Measurements from ENCODE around the gene ZNF580. TPM values are rescaled to one million over a fixed set of nuclear protein-coding genes. Genes with fewer than 3 reads are reported as not detected.
A peak's percentile ranks its signal among the peaks of the same experiment; 100 is the strongest.

ZNF580 gene
- total RNA-seq, 1 donor from 2014 or later, result 30.7 TPM

DNA sequence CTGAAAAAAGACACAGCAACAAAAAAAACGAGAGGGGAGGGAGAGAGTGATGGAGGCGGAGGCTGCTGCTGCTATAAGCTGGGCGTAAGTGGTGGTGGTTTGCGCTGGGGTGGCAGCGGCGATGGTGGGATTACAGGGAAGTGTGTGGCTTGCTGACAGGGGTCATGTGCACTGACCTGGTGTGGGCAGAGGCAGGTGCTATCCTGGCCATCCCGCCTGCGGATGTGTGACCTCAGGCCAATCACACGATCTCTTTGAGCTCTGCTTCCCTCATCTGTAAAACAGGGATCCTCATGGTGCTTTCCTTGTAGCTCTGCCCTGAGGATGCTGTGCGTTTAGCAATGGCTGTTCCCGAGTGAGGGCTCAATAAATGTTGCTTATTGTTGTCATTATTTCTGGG is 3.3 kb upstream of the ZNF580 start:
- H3K4me3 ChIP-seq, result no peak overlapping the region
- DNase-seq (no peak), ATAC-seq (no peak)
- TF ChIP-seq, protein P1, sequence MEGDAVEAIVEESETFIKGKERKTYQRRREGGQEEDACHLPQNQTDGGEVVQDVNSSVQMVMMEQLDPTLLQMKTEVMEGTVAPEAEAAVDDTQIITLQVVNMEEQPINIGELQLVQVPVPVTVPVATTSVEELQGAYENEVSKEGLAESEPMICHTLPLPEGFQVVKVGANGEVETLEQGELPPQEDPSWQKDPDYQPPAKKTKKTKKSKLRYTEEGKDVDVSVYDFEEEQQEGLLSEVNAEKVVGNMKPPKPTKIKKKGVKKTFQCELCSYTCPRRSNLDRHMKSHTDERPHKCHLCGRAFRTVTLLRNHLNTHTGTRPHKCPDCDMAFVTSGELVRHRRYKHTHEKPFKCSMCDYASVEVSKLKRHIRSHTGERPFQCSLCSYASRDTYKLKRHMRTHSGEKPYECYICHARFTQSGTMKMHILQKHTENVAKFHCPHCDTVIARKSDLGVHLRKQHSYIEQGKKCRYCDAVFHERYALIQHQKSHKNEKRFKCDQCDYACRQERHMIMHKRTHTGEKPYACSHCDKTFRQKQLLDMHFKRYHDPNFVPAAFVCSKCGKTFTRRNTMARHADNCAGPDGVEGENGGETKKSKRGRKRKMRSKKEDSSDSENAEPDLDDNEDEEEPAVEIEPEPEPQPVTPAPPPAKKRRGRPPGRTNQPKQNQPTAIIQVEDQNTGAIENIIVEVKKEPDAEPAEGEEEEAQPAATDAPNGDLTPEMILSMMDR (IDR thresholded peaks at IDR 0.05), result no peak
- no peaks in the 10 kb centered on the region for H3K36me3 ChIP-seq
- intact Hi-C loops (cut with DNase I), result no loop called here
- H3K27ac ChIP-seq, result no peak overlapping the region
- no peaks in the 10 kb centered on the region for H3K9me3 ChIP-seq
- no peaks in the 10 kb centered on the region for H3K27me3 ChIP-seq
- H3K4me1 ChIP-seq, result peaks cover 57% of the 10 kb centered on the region

DNA sequence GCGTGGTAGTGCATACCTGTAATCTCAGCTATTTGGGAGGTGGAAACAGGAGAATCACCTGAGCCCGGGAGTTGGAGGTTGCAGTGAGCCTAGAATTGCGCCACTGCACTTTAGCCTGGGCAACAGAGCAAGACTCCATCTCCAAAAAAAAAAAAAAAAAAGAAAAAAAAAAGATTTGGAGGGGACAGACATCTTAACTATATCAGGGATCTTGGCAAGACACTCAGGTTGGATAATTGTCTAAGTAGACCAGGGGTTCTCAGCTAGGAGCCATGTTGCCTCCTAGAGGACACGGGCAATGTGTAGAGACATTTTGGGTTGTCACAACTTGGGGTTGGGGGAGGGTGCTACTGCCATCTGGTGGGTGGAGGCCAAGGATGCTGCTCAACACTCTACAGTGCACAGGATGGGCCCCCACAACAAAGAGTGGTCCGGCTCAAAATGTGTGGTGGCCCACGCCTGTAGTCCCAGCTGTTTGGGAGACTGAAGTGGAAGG is 1.9 kb upstream of the ZNF580 start:
- Histone ChIP-seq H3K4me3 (no peak overlapping the region), H3K9me3 (no peaks in the 10 kb centered on the region), H3K36me3 (no peaks in the 10 kb centered on the region), H3K27me3 (no peaks in the 10 kb centered on the region), H3K4me1 (peaks cover 62% of the 10 kb centered on the region), H3K27ac (no peak overlapping the region)
- intact Hi-C loops (cut with DNase I), result no loop called here
- DNase-seq (peak; percentile 70), ATAC-seq (no peak)
- TF ChIP-seq, protein P1 (IDR thresholded peaks at IDR 0.05), result peak; percentile 43

DNA sequence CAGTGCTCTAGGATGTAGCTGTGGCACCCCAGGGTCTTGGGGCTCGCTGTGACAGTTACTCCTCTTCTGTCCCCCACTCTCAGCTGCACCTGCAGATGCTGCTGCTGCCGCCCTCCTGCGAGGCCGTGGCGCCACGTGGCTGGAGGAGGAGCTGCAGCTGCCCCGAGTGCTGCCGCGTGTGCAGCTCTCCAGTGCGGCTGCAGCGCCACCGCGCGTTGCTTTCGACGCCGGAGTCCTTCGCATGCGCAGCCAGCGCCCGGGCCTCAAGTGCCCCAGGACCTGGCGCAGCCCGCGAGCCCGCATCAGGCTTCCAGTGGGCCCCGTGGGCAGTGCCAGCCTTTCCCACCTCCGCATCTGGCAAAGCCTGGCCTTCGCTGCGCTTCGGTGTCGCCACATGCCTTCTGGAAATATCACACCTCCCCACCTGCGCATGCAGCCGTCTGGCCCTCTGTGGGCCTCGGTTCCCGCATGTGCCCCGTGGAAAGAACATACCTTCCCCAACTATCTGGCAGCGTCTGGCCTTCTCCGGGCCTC is 692 bp upstream of the ZNF580 start:
- TF ChIP-seq, protein P1 (IDR thresholded peaks at IDR 0.05), result peak; percentile 54
- Histone ChIP-seq H3K4me3 (peak overlapping the region; percentile 89), H3K36me3 (peaks cover 6% of the 10 kb centered on the region), H3K4me1 (peaks cover 65% of the 10 kb centered on the region), H3K9me3 (no peaks in the 10 kb centered on the region), H3K27me3 (no peaks in the 10 kb centered on the region), H3K27ac (peak overlapping the region; percentile 84)
- DNase-seq (peak; percentile 88), ATAC-seq (peak; percentile 37)
- intact Hi-C loops (cut with DNase I), result no loop called here

DNA sequence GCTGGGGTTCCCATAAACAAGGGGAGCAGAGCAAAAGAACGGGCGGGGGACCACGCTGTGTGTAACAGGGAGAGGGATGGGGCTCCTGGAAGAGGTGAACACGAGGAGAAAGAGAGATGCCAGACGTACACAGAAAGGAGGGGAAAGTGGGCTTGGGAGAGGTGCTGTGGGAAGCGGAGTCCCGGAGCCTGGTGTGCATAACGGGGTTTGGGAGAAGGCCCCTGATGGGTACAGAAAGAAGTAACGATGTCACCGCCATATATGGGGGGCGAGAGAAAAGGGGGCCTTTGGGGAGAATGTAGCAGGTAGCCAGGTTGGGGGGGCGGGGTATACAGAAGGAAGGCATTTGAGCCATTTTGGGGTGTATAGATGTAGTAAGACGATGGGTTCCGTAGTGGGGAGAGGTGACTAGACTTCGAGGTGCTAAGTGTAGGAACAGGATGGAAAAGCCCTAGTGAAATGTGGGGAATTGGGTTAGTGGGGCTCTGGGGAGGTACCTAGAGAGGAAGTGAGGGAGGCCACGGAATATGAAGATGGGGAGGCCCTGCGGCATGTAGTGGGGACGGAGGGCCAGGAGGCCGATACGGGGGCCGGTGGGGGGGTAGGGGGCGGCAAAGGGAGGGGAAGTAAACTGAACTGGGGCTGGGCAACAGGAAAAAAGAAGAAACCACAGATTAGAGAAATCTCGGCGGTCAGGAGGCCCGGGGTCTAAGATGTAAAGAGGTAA is 787 bp downstream of the ZNF580 start:
- peaks cover 54% of the 10 kb centered on the region for H3K4me1 ChIP-seq
- H3K9me3 ChIP-seq, result no peaks in the 10 kb centered on the region
- peak overlapping the region; percentile 89 for H3K4me3 ChIP-seq
- TF ChIP-seq, protein P1 (IDR thresholded peaks at IDR 0.05), result no peak
- H3K36me3 ChIP-seq, result peaks cover 13% of the 10 kb centered on the region
- DNase-seq (no peak), ATAC-seq (no peak)
- peak overlapping the region; percentile 84 for H3K27ac ChIP-seq
- no peaks in the 10 kb centered on the region for H3K27me3 ChIP-seq
- intact Hi-C loops (cut with DNase I), result no loop called here

DNA sequence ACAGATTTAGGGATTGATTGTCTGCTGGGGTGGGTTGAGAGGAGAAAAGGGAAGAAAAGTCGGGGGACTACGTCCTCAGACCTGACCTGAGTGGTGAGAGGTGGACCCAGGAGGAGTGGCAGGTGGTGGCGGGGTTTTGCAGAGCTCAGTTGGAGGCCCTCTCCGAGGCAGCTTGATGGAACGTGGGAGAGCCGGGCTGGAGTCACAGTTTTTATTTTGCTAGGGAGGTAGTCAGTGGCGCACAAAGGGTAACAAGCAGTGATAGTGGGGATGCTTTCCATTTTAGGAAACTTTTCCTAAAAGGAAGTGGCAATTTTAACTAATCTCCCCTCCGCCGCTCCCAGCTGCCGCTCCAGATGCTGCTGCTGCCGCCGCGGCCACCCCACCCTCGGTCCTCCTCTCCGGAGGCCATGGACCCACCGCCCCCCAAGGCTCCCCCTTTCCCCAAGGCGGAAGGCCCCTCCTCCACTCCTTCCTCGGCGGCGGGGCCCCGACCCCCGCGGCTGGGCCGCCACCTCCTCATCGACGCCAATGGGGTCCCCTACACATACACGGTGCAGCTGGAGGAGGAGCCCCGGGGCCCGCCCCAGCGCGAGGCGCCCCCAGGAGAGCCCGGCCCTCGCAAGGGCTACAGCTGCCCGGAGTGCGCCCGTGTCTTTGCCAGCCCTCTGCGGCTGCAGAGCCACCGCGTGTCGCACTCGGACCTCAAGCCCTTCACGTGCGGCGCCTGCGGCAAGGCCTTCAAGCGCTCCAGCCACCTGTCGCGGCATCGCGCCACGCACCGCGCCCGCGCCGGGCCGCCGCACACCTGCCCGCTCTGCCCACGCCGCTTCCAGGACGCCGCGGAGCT is 1.6 kb downstream of the ZNF580 start:
- H3K27me3 ChIP-seq, result no peaks in the 10 kb centered on the region
- H3K36me3 ChIP-seq, result peaks cover 13% of the 10 kb centered on the region
- peak; percentile 1 for ATAC-seq
- peak overlapping the region; percentile 84 for H3K27ac ChIP-seq
- H3K9me3 ChIP-seq, result no peaks in the 10 kb centered on the region
- TF ChIP-seq, protein P1 (IDR thresholded peaks at IDR 0.05), result no peak
- DNase-seq, result peak; percentile 80
- H3K4me3 ChIP-seq, result peak overlapping the region; percentile 89
- peaks cover 51% of the 10 kb centered on the region for H3K4me1 ChIP-seq
- intact Hi-C loops (cut with DNase I), result no loop called here

All from upper lobe of right lung (tissue), 1 donor.